K562 (cell line): ENCODE results near the gene OPCML. TPM values are rescaled to one million over a fixed set of nuclear protein-coding genes. Genes with fewer than 3 reads are reported as not detected.

Experiments used
- ATAC-seq: fragments of 200-7000 bp; cut with Tn5 transposase; 3 replicates; pipeline ENCODE4 v1.9.1; 2020; ENCODE audit warnings: moderate library complexity
- BruUV-seq: library from RNA; stranded (reverse); fragments of 400-500 nt; replicated peaks from 2 replicates; lab custom pipeline; 2021; lab: Mats Ljungman, UMichigan
- CTCF ChIA-PET: fragments of 300-600 bp; formaldehyde crosslinking; extraction: SDS; loops from one replicate; lab custom pipeline; 2021; ENCODE audit warnings: low intra/inter-chr PET ratio; lab: Yijun Ruan, JAX
- POLR2A ChIA-PET: fragments of 300-600, 350-650 bp; sonication (Branson Sonifier 250); formaldehyde crosslinking; extraction: SDS; loops from one replicate; lab custom pipeline; 2021; ENCODE audit warnings: antibody characterized with exemption, inconsistent platforms; lab: Yijun Ruan, JAX
- DNase-seq, 4 experiments: peaks; one replicate each; pipeline versions ENCODE4 v3.0.0 to v3.0.0-alpha.2; 2011 to 2018; ENCODE audit warnings: low spot score in 3 of 4, mixed read lengths in 3 of 4; ENCODE audit errors: extremely low read depth in 1 of 4
- FAIRE-seq: peaks from 2 replicates; lab custom pipeline; 2011; peaks lifted over from hg19 to GRCh38; lab: Jason Lieb, UNC
- H2AFZ ChIP-seq: 2 replicates; pipeline ENCODE4 v1.6.0; 2011; ENCODE audit warnings: low read depth, low read length, control low read depth, inconsistent platforms
- H3K27ac ChIP-seq: fragments of 200-600 bp; 3 replicates; pipeline ENCODE4 v1.8.0; 2011; ENCODE audit warnings: low read depth, mild to moderate bottlenecking, control low read depth, inconsistent platforms, low read length, moderate library complexity, mixed read lengths; ENCODE audit errors: extremely low read depth
- H3K27me3 ChIP-seq, 2 experiments: fragments of 300-600 bp in 1 of 2; 2 replicates in 1 of 2; 3 replicates in 1 of 2; pipeline versions ENCODE4 v1.6.0 to v1.8.0; 2011; ENCODE audit warnings: inconsistent platforms in 2 of 2, low read length in 2 of 2, mild to moderate bottlenecking in 1 of 2, mixed read lengths in 1 of 2, moderate library complexity in 1 of 2; ENCODE audit not compliant: control insufficient read depth in 2 of 2, insufficient read depth in 2 of 2
- H3K36me3 ChIP-seq: fragments of 300-600 bp; 3 replicates; pipeline ENCODE4 v1.8.0; 2011; ENCODE audit warnings: mild to moderate bottlenecking, low read length, inconsistent platforms; ENCODE audit not compliant: control insufficient read depth, insufficient read depth
- H3K4me1 ChIP-seq, 2 experiments: fragments of 200-600 bp in 1 of 2; replicated peaks in 1 of 2; 2 replicates in 1 of 2; 3 replicates in 1 of 2; pipeline versions ENCODE4 v1.5.1 to v1.8.0; 2011; ENCODE audit warnings: inconsistent platforms in 2 of 2, low read length in 2 of 2, mild to moderate bottlenecking in 1 of 2, mixed read lengths in 1 of 2, moderate library complexity in 1 of 2; ENCODE audit not compliant: control insufficient read depth in 2 of 2, insufficient read depth in 2 of 2
- H3K4me2 ChIP-seq: 2 replicates; pipeline ENCODE4 v1.6.1; 2011; ENCODE audit warnings: low read length, control low read depth, inconsistent platforms, mixed read lengths; ENCODE audit not compliant: insufficient read depth
- H3K4me3 ChIP-seq: fragments of 200-600 bp; sonication (generic), shearing (Covaris generic); 2 replicates; pipeline ENCODE4 v1.5.1; 2016; ENCODE audit warnings: control low read depth, inconsistent platforms
- H3K79me2 ChIP-seq: fragments of 200-600 bp; 3 replicates; pipeline ENCODE4 v1.8.0; 2011; ENCODE audit warnings: low read length, inconsistent platforms; ENCODE audit not compliant: control insufficient read depth, insufficient read depth
- H3K9ac ChIP-seq, 2 experiments: 2 replicates each; pipeline versions ENCODE4 v1.6.0 to v1.6.1; 2011; ENCODE audit warnings: low read depth in 2 of 2, low read length in 2 of 2, control low read depth in 1 of 2, inconsistent platforms in 1 of 2, mild to moderate bottlenecking in 1 of 2, mixed read lengths in 1 of 2; ENCODE audit not compliant: insufficient read depth in 1 of 2
- H3K9me1 ChIP-seq: one replicate; pipeline ENCODE4 v1.6.0; 2011; ENCODE audit warnings: inconsistent platforms, mild to moderate bottlenecking, low read length, moderate library complexity; ENCODE audit not compliant: control insufficient read depth, insufficient read depth
- H3K9me3 ChIP-seq: replicated peaks from 2 replicates; pipeline ENCODE4 v1.5.1; 2011; ENCODE audit warnings: low read depth, low read length, inconsistent platforms; ENCODE audit not compliant: control insufficient read depth, insufficient read depth
- H4K20me1 ChIP-seq: replicated peaks from 2 replicates; pipeline ENCODE4 v1.6.1; 2011; ENCODE audit warnings: low read length, inconsistent platforms, mixed read lengths; ENCODE audit not compliant: control insufficient read depth, insufficient read depth
- ELF1 ChIP-seq: fragments of 200-800 bp; sonication (Bioruptor generic); IDR thresholded peaks from 2 replicates; pipeline ENCODE4 v1.6.1; 2016; ENCODE audit warnings: missing genetic modification characterization, missing compliant biosample characterization
- SMAD4 ChIP-seq: fragments of 250-450 bp; sonication (Bioruptor Pico); conservative IDR thresholded peaks from 2 replicates; pipeline ENCODE4 v1.8.0; 2021; ENCODE audit warnings: inconsistent platforms, mild to moderate bottlenecking, moderate library complexity
- SMARCA4 ChIP-seq: fragments of 450-650 bp; IDR thresholded peaks from 2 replicates; pipeline ENCODE4 v1.6.1; 2016
- ZFP30 ChIP-seq: fragments of 250-450 bp; sonication (Bioruptor Pico); IDR thresholded peaks from 2 replicates; pipeline ENCODE4 v1.8.0; 2022; ENCODE audit warnings: moderate library complexity, mild to moderate bottlenecking, inconsistent platforms, borderline replicate concordance
- WGBS: fragments of 100-300 bp; shearing (Covaris generic); methylation state at CpG from one replicate; pipeline ENCODE4 v1.1.6; 2016; ENCODE audit warnings: low coverage, mixed read lengths; ENCODE audit not compliant: insufficient coverage; ENCODE audit errors: missing lambda C conversion rate; 5-methylcytosine and 5-hydroxymethylcytosine counted together
- in situ Hi-C: fragments of 300-500 bp; cut with MboI; formaldehyde crosslinking; loops from 4 replicates; pipeline ENCODE4 v1.15.0; 2018; ENCODE audit warnings: inconsistent platforms, mixed read lengths
- intact Hi-C: fragments of 100-400 bp; cut with micrococcal nuclease; formaldehyde crosslinking; loops from 2 replicates; pipeline ENCODE4 v1.14.2; 2022
- polyA plus RNA-seq, 8 experiments: library from polyadenylated mRNA; depleted of rRNA in 4 of 8; stranded (reverse) in 5 of 8; unstranded in 3 of 8; fragments of >200 nt; fragmentation: Nextera tagmentation in 2 of 8; fragmentation: Illumina TruSeq in 1 of 8; extraction: Ambion mirVana in 2 of 8; extraction: Trizol in 1 of 8; gene quantifications; 2 replicates each; pipeline versions ENCODE4 v1.2.1 to v1.2.3, GENCODE V29; 2011 to 2014; ENCODE audit warnings: inconsistent platforms in 1 of 8, missing spikeins in 1 of 8
- total RNA-seq, 7 experiments: library from RNA; depleted of rRNA in 6 of 7; stranded (reverse); fragments of >200 nt in 6 of 7; fragmentation: Illumina TruSeq in 2 of 7; extraction: Trizol in 2 of 7; gene quantifications; 2 replicates each; pipeline versions ENCODE4 v1.2.1 to v1.2.3, GENCODE V29; 2011 to 2021; ENCODE audit warnings: low replicate concordance in 1 of 7
- TF ChIP-seq, protein P1 (sequence below): IDR thresholded peaks from 3 replicates; pipeline ENCODE4 v1.6.1; 2011; ENCODE audit warnings: borderline replicate concordance, mild to moderate bottlenecking; ENCODE audit not compliant: insufficient read length, insufficient read depth
- TF ChIP-seq, protein P2 (sequence below): sonication (generic); formaldehyde crosslinking; IDR thresholded peaks from 2 replicates; pipeline ENCODE4 v1.8.1; 2023; ENCODE audit warnings: mild to moderate bottlenecking, missing genetic modification reagents, moderate library complexity
- TF ChIP-seq, protein P3 (sequence below), 3 experiments: fragments of 200-800 bp in 1 of 3; fragments of 250-450 bp in 1 of 3; fragments of 450-650 bp in 1 of 3; sonication (Bioruptor Pico) in 1 of 3; sonication (Bioruptor generic) in 1 of 3; formaldehyde crosslinking in 1 of 3; IDR thresholded peaks; 2 replicates each; pipeline versions ENCODE4 v1.6.1 to v1.8.0; 2016 to 2022; ENCODE audit warnings: mild to moderate bottlenecking in 2 of 3, missing genetic modification characterization in 2 of 3, missing compliant biosample characterization in 1 of 3, moderate library complexity in 1 of 3
- TF ChIP-seq, protein P4 (sequence below), 2 experiments: IDR thresholded peaks; 2 replicates each; pipeline ENCODE4 v1.6.1; 2012; ENCODE audit warnings: improper control_type of control experiment in 2 of 2, low read depth in 2 of 2, low read length in 2 of 2, borderline replicate concordance in 1 of 2
- TF ChIP-seq, protein P5 (sequence below): fragments of 450-650 bp; formaldehyde crosslinking; IDR thresholded peaks from 2 replicates; pipeline ENCODE4 v1.4.0; 2020; ENCODE audit warnings: mild to moderate bottlenecking, moderate library complexity

Gene OPCML
- total and polyA plus RNA-seq, 9 of the 15 experiments (the other 6 are each of a cell fraction or from before 2014, with no cell fraction given) = not detected

DNA sequence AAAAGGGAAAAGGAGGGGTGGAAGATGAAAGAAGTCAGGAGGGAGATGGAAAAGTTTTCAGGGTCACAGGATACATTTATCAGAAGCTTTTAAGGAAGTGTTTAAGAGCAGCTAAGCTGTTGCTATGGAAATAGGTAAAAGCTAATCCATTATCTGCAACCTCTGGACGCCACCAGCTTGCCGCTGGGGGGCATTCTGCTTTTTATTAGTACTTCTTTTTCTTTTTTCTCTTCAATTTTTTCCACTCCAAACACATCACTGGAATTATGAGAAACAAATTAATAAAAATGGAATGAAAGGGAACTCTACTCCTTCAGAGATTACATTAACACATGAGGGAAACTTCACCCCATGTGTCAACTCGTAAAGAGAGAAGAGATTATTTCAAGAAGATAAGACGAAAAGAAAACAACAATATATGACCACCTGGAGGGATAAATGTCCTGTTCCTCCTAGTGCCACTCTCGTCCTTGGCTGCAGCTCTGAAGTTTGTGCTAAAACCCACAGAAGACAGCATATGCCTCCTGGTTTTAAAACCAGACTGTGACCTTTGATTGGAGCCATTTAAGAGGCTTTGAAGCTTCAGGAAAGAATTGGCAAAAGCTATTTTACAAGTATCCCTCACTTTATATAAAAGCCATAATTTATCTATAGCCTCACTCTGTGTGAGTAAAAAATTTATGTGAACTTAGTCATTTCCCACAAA is 972.8 kb downstream of the OPCML start:
- Histone ChIP-seq H3K4me1 (no peaks in the 10 kb centered on the region), H3K9me3 (no peaks in the 10 kb centered on the region), H3K4me2 (no peak overlapping the region), H3K4me3 (no peak overlapping the region), H3K9me1 (no peaks in the 10 kb centered on the region), H3K27ac (no peak overlapping the region), H3K79me2 (no peaks in the 10 kb centered on the region), H4K20me1 (no peaks in the 10 kb centered on the region), H3K9ac (no peak overlapping the region), H3K27me3 (no peaks in the 10 kb centered on the region), H2AFZ (no peak overlapping the region), H3K36me3 (no peaks in the 10 kb centered on the region)
- BruUV-seq = no TSS peak
- ChIA-PET CTCF (no interaction called here), POLR2A (no interaction called here)
- in situ Hi-C loops (no loop called here), intact Hi-C loops (no loop called here)
- FAIRE-seq (no peak), ATAC-seq (no peak), DNase-seq (no peak)
- 0% methylated on average over 5 of the region's 5 CpGs for WGBS
- TF ChIP-seq ZFP30 (CRISPR knock-in tag) (no peak), ELF1 (no peak), SMAD4 (CRISPR knock-in tag) (no peak), SMARCA4 (no peak)
- TF ChIP-seq, protein P1, sequence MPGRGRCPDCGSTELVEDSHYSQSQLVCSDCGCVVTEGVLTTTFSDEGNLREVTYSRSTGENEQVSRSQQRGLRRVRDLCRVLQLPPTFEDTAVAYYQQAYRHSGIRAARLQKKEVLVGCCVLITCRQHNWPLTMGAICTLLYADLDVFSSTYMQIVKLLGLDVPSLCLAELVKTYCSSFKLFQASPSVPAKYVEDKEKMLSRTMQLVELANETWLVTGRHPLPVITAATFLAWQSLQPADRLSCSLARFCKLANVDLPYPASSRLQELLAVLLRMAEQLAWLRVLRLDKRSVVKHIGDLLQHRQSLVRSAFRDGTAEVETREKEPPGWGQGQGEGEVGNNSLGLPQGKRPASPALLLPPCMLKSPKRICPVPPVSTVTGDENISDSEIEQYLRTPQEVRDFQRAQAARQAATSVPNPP = no peak
- TF ChIP-seq, protein P2, sequence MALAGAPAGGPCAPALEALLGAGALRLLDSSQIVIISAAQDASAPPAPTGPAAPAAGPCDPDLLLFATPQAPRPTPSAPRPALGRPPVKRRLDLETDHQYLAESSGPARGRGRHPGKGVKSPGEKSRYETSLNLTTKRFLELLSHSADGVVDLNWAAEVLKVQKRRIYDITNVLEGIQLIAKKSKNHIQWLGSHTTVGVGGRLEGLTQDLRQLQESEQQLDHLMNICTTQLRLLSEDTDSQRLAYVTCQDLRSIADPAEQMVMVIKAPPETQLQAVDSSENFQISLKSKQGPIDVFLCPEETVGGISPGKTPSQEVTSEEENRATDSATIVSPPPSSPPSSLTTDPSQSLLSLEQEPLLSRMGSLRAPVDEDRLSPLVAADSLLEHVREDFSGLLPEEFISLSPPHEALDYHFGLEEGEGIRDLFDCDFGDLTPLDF (CRISPR knock-in tag) = no peak
- TF ChIP-seq, protein P3, sequence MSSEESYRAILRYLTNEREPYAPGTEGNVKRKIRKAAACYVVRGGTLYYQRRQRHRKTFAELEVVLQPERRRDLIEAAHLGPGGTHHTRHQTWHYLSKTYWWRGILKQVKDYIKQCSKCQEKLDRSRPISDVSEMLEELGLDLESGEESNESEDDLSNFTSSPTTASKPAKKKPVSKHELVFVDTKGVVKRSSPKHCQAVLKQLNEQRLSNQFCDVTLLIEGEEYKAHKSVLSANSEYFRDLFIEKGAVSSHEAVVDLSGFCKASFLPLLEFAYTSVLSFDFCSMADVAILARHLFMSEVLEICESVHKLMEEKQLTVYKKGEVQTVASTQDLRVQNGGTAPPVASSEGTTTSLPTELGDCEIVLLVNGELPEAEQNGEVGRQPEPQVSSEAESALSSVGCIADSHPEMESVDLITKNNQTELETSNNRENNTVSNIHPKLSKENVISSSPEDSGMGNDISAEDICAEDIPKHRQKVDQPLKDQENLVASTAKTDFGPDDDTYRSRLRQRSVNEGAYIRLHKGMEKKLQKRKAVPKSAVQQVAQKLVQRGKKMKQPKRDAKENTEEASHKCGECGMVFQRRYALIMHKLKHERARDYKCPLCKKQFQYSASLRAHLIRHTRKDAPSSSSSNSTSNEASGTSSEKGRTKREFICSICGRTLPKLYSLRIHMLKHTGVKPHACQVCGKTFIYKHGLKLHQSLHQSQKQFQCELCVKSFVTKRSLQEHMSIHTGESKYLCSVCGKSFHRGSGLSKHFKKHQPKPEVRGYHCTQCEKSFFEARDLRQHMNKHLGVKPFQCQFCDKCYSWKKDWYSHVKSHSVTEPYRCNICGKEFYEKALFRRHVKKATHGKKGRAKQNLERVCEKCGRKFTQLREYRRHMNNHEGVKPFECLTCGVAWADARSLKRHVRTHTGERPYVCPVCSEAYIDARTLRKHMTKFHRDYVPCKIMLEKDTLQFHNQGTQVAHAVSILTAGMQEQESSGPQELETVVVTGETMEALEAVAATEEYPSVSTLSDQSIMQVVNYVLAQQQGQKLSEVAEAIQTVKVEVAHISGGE (CRISPR knock-in tag; IDR thresholded peaks at IDR 0.05) = no peak
- TF ChIP-seq, protein P4, sequence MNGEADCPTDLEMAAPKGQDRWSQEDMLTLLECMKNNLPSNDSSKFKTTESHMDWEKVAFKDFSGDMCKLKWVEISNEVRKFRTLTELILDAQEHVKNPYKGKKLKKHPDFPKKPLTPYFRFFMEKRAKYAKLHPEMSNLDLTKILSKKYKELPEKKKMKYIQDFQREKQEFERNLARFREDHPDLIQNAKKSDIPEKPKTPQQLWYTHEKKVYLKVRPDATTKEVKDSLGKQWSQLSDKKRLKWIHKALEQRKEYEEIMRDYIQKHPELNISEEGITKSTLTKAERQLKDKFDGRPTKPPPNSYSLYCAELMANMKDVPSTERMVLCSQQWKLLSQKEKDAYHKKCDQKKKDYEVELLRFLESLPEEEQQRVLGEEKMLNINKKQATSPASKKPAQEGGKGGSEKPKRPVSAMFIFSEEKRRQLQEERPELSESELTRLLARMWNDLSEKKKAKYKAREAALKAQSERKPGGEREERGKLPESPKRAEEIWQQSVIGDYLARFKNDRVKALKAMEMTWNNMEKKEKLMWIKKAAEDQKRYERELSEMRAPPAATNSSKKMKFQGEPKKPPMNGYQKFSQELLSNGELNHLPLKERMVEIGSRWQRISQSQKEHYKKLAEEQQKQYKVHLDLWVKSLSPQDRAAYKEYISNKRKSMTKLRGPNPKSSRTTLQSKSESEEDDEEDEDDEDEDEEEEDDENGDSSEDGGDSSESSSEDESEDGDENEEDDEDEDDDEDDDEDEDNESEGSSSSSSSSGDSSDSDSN (IDR thresholded peaks at IDR 0.05; ENCODE audit: borderline replicate concordance in 1 of 2, low read depth in 2 of 2, low read length in 2 of 2) = no peak
- TF ChIP-seq, protein P5, sequence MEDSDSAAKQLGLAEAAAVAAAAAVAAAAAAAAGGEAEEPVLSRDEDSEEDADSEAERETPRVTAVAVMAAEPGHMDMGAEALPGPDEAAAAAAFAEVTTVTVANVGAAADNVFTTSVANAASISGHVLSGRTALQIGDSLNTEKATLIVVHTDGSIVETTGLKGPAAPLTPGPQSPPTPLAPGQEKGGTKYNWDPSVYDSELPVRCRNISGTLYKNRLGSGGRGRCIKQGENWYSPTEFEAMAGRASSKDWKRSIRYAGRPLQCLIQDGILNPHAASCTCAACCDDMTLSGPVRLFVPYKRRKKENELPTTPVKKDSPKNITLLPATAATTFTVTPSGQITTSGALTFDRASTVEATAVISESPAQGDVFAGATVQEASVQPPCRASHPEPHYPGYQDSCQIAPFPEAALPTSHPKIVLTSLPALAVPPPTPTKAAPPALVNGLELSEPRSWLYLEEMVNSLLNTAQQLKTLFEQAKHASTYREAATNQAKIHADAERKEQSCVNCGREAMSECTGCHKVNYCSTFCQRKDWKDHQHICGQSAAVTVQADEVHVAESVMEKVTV (CRISPR knock-in tag) = no peak
